ENCODE data around the gene OR2H2. TPM values are rescaled to one million over a fixed set of nuclear protein-coding genes. Genes with fewer than 3 reads are reported as not detected.

The OR2H2 gene
- polyA plus RNA-seq, 2 of the 4 experiments (the other 2 are of a cell fraction), result not detected

DNA sequence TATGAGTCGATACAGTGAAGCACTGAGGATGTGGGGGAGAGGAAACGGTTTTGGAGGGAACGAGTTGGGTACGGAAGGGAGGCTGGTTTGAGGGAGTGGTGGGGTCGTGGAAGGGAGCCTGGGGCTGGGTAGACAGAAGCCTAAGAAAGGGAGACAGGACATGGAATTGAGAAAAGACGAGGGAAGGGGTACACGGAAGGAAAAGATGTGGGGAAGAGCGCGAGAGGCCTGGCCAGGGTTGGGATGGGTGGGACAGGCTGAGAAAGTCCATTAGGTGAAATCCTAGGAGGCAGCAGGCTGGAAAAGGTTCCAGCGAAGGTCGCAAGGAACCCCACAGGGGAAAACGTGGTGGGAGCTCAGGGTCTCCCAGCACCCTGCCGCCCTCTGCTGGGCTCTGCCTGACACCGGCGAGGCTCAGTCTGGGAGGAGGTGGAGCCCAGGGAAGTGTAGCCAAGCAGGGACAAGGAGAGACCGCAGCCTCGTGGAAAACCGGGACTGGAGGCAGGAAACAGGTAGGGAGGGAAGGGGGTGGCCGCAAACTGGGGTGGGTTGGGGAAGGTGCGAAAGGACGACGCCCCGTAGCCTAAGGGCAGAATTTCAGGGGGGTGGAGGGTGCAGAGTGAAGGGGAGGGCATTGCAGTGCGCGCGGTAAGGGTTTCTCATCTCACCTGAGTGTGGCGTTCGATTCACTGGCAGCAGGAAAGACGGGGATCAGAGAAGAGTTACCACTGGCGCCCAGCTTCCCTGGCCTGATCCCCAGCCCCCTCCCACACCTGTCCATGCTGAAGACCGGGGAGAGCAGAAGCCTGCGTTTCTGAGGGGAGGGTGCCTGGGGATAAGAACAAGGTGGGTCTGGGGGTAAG lies 43.7 kb downstream of the OR2H2 start:
- Histone ChIP-seq H3K9me3 (no peaks in the 10 kb centered on the region), H3K4me1 (peaks cover 14% of the 10 kb centered on the region), H3K4me2 (peak overlapping the region; percentile 99), H3K4me3 (peak overlapping the region; percentile 56), H3K27ac (peak overlapping the region; percentile 67 to 86)
- peak; percentile 71 to 81 for DNase-seq (ENCODE audit: low read depth in 1 of 2, low spot score in 1 of 2)
- TF ChIP-seq RCOR1 (IDR thresholded peaks at IDR 0.05; ENCODE audit: low read depth, low read length), result no peak
- no peak for TF ChIP-seq RARB (CRISPR knock-in tag; IDR thresholded peaks at IDR 0.05)
- TF ChIP-seq MAFK (IDR thresholded peaks at IDR 0.05; ENCODE audit: partially characterized antibody), result no peak
- no peak for TF ChIP-seq ZFP36 (IDR thresholded peaks at IDR 0.05; ENCODE audit: borderline replicate concordance, partially characterized antibody)
- TF ChIP-seq HOXA7 (CRISPR knock-in tag; IDR thresholded peaks at IDR 0.05), result no peak
- TF ChIP-seq SMC3 (IDR thresholded peaks at IDR 0.05), result peak; percentile 25; the same call in 1 of the 3 replicates
- no peak for TF ChIP-seq ZNF302 (CRISPR knock-in tag; IDR thresholded peaks at IDR 0.05)
- no peak for TF ChIP-seq FOXS1 (CRISPR knock-in tag; IDR thresholded peaks at IDR 0.05)
- TF ChIP-seq, protein P1, sequence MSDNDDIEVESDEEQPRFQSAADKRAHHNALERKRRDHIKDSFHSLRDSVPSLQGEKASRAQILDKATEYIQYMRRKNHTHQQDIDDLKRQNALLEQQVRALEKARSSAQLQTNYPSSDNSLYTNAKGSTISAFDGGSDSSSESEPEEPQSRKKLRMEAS (IDR thresholded peaks at IDR 0.05), result peak; percentile 75
- no peak for TF ChIP-seq RFX5 (IDR thresholded peaks at IDR 0.05)
- TF ChIP-seq CHD2 (IDR thresholded peaks at IDR 0.05; ENCODE audit: low read length, partially characterized antibody), result no peak
- no peak for TF ChIP-seq PHF8 (IDR thresholded peaks at IDR 0.05; ENCODE audit: borderline replicate concordance, low read depth)
- no peak for TF ChIP-seq SREBF2 (IDR thresholded peaks at IDR 0.05)
- peak; percentile 30 to 33; a peak in 2 of 5 replicates for TF ChIP-seq RAD21 (conservative IDR thresholded peaks at IDR 0.05 in 1 of 2, IDR thresholded peaks at IDR 0.05 in 1 of 2)
- no peak for TF ChIP-seq BHLHE40 (IDR thresholded peaks at IDR 0.05; ENCODE audit: low read depth, low read length)
- TF ChIP-seq, protein P2, sequence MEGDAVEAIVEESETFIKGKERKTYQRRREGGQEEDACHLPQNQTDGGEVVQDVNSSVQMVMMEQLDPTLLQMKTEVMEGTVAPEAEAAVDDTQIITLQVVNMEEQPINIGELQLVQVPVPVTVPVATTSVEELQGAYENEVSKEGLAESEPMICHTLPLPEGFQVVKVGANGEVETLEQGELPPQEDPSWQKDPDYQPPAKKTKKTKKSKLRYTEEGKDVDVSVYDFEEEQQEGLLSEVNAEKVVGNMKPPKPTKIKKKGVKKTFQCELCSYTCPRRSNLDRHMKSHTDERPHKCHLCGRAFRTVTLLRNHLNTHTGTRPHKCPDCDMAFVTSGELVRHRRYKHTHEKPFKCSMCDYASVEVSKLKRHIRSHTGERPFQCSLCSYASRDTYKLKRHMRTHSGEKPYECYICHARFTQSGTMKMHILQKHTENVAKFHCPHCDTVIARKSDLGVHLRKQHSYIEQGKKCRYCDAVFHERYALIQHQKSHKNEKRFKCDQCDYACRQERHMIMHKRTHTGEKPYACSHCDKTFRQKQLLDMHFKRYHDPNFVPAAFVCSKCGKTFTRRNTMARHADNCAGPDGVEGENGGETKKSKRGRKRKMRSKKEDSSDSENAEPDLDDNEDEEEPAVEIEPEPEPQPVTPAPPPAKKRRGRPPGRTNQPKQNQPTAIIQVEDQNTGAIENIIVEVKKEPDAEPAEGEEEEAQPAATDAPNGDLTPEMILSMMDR (IDR thresholded peaks at IDR 0.05), result peak; percentile 54
- no peak for TF ChIP-seq CHD4 (IDR thresholded peaks at IDR 0.05; ENCODE audit: borderline replicate concordance)
- no peak for TF ChIP-seq JUN (IDR thresholded peaks at IDR 0.05)
- TF ChIP-seq KDM1A (IDR thresholded peaks at IDR 0.05; ENCODE audit: low read depth), result no peak
- no peak for TF ChIP-seq HOXB5 (CRISPR knock-in tag; IDR thresholded peaks at IDR 0.05)
- TF ChIP-seq CEBPB (IDR thresholded peaks at IDR 0.05), result no peak
- no peak for TF ChIP-seq TP53 (CRISPR knock-in tag; IDR thresholded peaks at IDR 0.05)
- no peak for TF ChIP-seq MYC (IDR thresholded peaks at IDR 0.05; ENCODE audit: borderline replicate concordance, low read length)
- WGBS (ENCODE audit: missing lambda C conversion rate), result 8% methylated on average over 23 of the region's 32 CpGs
- peak; percentile 64 to 82 for ATAC-seq
- CTCF ChIA-PET, result interaction anchor here (18.2 kb wide), 1 partner anchor 22 kb away, joined by 183 read pairs; no protein-coding TSS in a partner anchor
- POLR2A ChIA-PET, result no interaction called here
- no peak for FAIRE-seq

DNA sequence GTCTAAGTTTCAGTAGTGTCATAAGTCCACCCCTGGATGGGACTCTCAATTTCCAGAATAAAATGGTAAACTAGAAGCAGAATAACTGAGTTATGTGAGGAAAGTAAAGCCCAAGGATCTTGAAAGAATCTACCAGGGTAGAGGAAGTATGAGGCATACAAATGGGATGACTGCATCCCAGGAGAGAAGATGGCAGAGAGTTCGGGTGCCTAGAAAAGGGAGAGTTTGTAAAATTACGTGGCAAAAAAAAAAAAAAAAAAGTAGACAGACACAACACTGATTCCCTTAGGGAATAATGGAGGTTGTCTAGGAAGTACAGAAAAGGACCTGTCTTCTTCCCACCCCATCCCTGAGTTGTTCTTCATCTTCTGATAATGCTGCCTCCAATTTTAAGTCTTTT lies 44.6 kb downstream of the OR2H2 start:
- TF ChIP-seq EHF (CRISPR knock-in tag; IDR thresholded peaks at IDR 0.05) (no peak), HEYL (CRISPR knock-in tag; IDR thresholded peaks at IDR 0.05) (no peak), RCOR1 (IDR thresholded peaks at IDR 0.05; ENCODE audit: low read depth, low read length) (no peak), EP300 (IDR thresholded peaks at IDR 0.05) (no peak), CBX2 (IDR thresholded peaks at IDR 0.05; ENCODE audit: borderline replicate concordance, low read depth) (no peak), TP53 (CRISPR knock-in tag; IDR thresholded peaks at IDR 0.05) (no peak), CHD4 (IDR thresholded peaks at IDR 0.05; ENCODE audit: borderline replicate concordance) (no peak), TFCP2L1 (CRISPR knock-in tag; IDR thresholded peaks at IDR 0.05) (no peak), ZFP36 (IDR thresholded peaks at IDR 0.05; ENCODE audit: borderline replicate concordance, partially characterized antibody) (no peak)
- Histone ChIP-seq H3K9me3 (no peaks in the 10 kb centered on the region), H3K4me3 (no peak overlapping the region), H3K4me1 (peaks cover 14% of the 10 kb centered on the region), H3K27ac (no peak overlapping the region), H3K4me2 (peak overlapping the region; percentile 99)
- FAIRE-seq (no peak), DNase-seq (ENCODE audit: low read depth in 1 of 2, low spot score in 1 of 2) (no peak), ATAC-seq (no peak)
- WGBS (ENCODE audit: missing lambda C conversion rate), result 94% methylated on average over 2 of the region's 2 CpGs
- POLR2A ChIA-PET, result no interaction called here
- CTCF ChIA-PET, result interaction anchor here (18.2 kb wide), 1 partner anchor 21 kb away, joined by 183 read pairs; no protein-coding TSS in a partner anchor

All from A549 (cell line).